Neuronal stem cell (in vitro differentiated cells): ENCODE data around the gene CUL1.

Experiments
- DNase-seq: peaks from one replicate; pipeline ENCODE4 v3.0.0-alpha.2; 2013; ENCODE audit warnings: low spot score
- H2AFZ ChIP-seq: one replicate; pipeline ENCODE4 v1.6.1; 2013; ENCODE audit warnings: mild to moderate bottlenecking, low read length, inconsistent platforms
- H2AK5ac ChIP-seq: 2 replicates; pipeline ENCODE4 v1.6.1; 2013; ENCODE audit warnings: low read depth, mild to moderate bottlenecking, inconsistent platforms, low read length, moderate library complexity, mixed read lengths
- H2BK120ac ChIP-seq: 2 replicates; pipeline ENCODE4 v1.6.1; 2013; ENCODE audit warnings: low read depth, mild to moderate bottlenecking, inconsistent platforms, low read length, moderate library complexity, mixed read lengths
- H2BK12ac ChIP-seq: one replicate; pipeline ENCODE4 v1.6.1; 2013; ENCODE audit warnings: low read length, inconsistent platforms
- H2BK15ac ChIP-seq: 2 replicates; pipeline ENCODE4 v1.6.1; 2013; ENCODE audit warnings: mild to moderate bottlenecking, low read length, inconsistent platforms, mixed read lengths
- H2BK5ac ChIP-seq: one replicate; pipeline ENCODE4 v1.6.1; 2013; ENCODE audit warnings: inconsistent platforms, mild to moderate bottlenecking, low read length, moderate library complexity
- H3K14ac ChIP-seq: one replicate; pipeline ENCODE4 v1.6.1; 2013; ENCODE audit warnings: low read length, inconsistent platforms
- H3K18ac ChIP-seq: 2 replicates; pipeline ENCODE4 v1.6.1; 2013; ENCODE audit warnings: low read length, inconsistent platforms
- H3K23ac ChIP-seq: 2 replicates; pipeline ENCODE4 v1.6.1; 2013; ENCODE audit warnings: low read depth, mild to moderate bottlenecking, mixed read lengths, low read length, inconsistent platforms; ENCODE audit not compliant: poor library complexity
- H3K27ac ChIP-seq: replicated peaks from 3 replicates; pipeline ENCODE4 v1.5.1; 2013; ENCODE audit warnings: low read length, inconsistent platforms
- H3K27me3 ChIP-seq, 3 experiments: 2 replicates each; pipeline ENCODE4 v1.6.1; 2013; ENCODE audit warnings: low read length in 3 of 3, mild to moderate bottlenecking in 2 of 3, inconsistent platforms in 1 of 3, low read depth in 1 of 3, mixed read lengths in 1 of 3, moderate library complexity in 1 of 3; ENCODE audit not compliant: control insufficient read depth in 3 of 3, insufficient read depth in 3 of 3
- H3K36me3 ChIP-seq, 2 donors: replicated peaks in 1 of 2; 2 replicates each; pipeline ENCODE4 v1.6.1; 2013; ENCODE audit warnings: low read length in 2 of 2; ENCODE audit not compliant: control insufficient read depth in 2 of 2, insufficient read depth in 2 of 2
- H3K4ac ChIP-seq: 2 replicates; pipeline ENCODE4 v1.6.1; 2013; ENCODE audit warnings: inconsistent platforms, mild to moderate bottlenecking, low read length, moderate library complexity
- H3K4me1 ChIP-seq, 2 donors: 1 replicate in 1 of 2; 2 replicates in 1 of 2; pipeline ENCODE4 v1.6.1; 2013; ENCODE audit warnings: low read length in 2 of 2, low read depth in 1 of 2; ENCODE audit not compliant: control insufficient read depth in 2 of 2, insufficient read depth in 1 of 2
- H3K4me2 ChIP-seq: one replicate; pipeline ENCODE4 v1.6.1; 2013; ENCODE audit warnings: mild to moderate bottlenecking, low read length, inconsistent platforms; ENCODE audit not compliant: insufficient read depth, poor library complexity, severe bottlenecking
- H3K4me3 ChIP-seq, 2 donors: 2 replicates each; pipeline ENCODE4 v1.5.1; 2013; ENCODE audit warnings: low read length in 2 of 2, mild to moderate bottlenecking in 2 of 2, inconsistent platforms in 1 of 2, moderate library complexity in 1 of 2
- H3K79me1 ChIP-seq: one replicate; pipeline ENCODE4 v1.6.1; 2013; ENCODE audit warnings: low read depth, mild to moderate bottlenecking, inconsistent platforms, low read length, moderate library complexity
- H3K9ac ChIP-seq: one replicate; pipeline ENCODE4 v1.6.1; 2013; ENCODE audit warnings: mild to moderate bottlenecking, low read depth, low read length, inconsistent platforms; ENCODE audit not compliant: poor library complexity
- H3K9me3 ChIP-seq, 2 donors: replicated peaks in 1 of 2; 2 replicates each; pipeline versions ENCODE3 to v1.6.1; 2013; ENCODE audit warnings: low read length in 2 of 2, mild to moderate bottlenecking in 2 of 2, inconsistent platforms in 1 of 2, low read depth in 1 of 2, mixed read lengths in 1 of 2, moderate library complexity in 1 of 2; ENCODE audit not compliant: control insufficient read depth in 2 of 2, insufficient read depth in 1 of 2
- H4K8ac ChIP-seq: one replicate; pipeline ENCODE4 v1.6.1; 2013; ENCODE audit warnings: low read depth, mild to moderate bottlenecking, inconsistent platforms, low read length, moderate library complexity
- H4K91ac ChIP-seq: one replicate; pipeline ENCODE4 v1.6.1; 2013; ENCODE audit warnings: low read length, low read depth, mild to moderate bottlenecking, inconsistent platforms; ENCODE audit not compliant: poor library complexity
- WGBS, 2 donors: extraction: QIAGEN DNeasy Blood & Tissue Kit; methylation state at CpG; one replicate each; pipeline ENCODE4 v1.1.7; 2013; ENCODE audit warnings: missing lambda C conversion rate in 2 of 2, mixed read lengths in 1 of 2; ENCODE audit not compliant: insufficient read length in 2 of 2, insufficient replicate concordance in 1 of 2; ENCODE audit errors: extremely low coverage in 2 of 2; 5-methylcytosine and 5-hydroxymethylcytosine counted together

Gene CUL1

DNA sequence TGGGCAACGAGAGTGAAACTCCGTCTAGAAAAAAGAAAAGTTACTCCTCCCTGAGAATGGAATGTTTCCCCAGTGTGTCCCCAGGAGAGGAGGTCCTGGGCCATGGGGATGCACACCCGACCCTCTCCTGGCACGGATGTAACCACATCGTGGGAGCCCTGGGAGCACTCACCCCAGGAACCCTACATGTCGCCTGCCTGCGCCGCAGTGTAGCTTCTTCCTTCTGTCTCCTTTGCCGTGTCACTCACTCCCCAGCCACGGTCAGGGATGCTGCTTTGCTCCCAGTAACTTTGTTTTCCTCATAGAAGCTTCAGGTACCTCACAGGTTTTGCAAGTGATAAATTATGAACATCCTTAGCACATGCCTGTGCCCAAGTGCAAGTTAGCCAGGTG lies 103.4 kb downstream of the CUL1 start:
- Histone ChIP-seq H2AK5ac (no peak overlapping the region), H4K91ac (no peak overlapping the region), H3K4me1 (no peaks in the 10 kb centered on the region), H3K4me2 (no peak overlapping the region), H3K27me3 (no peaks in the 10 kb centered on the region), H2BK5ac (no peak overlapping the region), H4K8ac (no peak overlapping the region), H3K23ac (no peak overlapping the region), H3K4ac (no peak overlapping the region), H2BK120ac (no peak overlapping the region), H2BK15ac (no peak overlapping the region), H2AFZ (no peak overlapping the region), H3K18ac (no peak overlapping the region), H3K9me3 (peaks cover 5 to 12% of the 10 kb centered on the region in 2 donors), H3K36me3 (peaks cover 47 to 95% of the 10 kb centered on the region in 2 donors), H2BK12ac (no peak overlapping the region), H3K14ac (no peak overlapping the region), H3K27ac (no peak overlapping the region), H3K9ac (no peak overlapping the region), H3K79me1 (peaks cover 1% of the 10 kb centered on the region), H3K4me3 (no peak overlapping the region)
- WGBS, 2 donors = no CpG with 5 or more reads among the region's 10 CpGs
- DNase-seq = no peak

DNA sequence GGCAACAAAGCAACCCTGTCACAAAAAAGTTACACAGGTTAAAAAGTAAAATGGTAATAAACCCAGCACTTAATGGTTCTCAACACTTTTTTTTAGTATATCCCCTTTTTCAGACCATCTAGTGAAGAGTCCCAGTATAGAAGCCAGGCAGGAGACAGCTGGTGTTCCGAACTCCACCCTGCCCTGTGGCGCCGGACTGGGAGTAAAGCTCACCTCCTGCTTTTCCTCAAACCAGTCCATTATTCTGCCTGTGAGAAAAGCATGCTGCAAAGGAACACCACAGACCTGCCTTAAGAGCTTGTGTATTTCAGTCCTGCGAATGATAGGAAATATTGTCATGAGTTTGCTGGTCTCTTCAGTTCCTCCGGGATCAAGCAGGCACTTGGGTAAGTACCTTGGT lies 104.4 kb downstream of the CUL1 start:
- no peak overlapping the region for H3K4me2 ChIP-seq
- H3K23ac ChIP-seq = no peak overlapping the region
- no CpG with 5 or more reads among the region's 5 CpGs for WGBS, 2 donors
- no peak overlapping the region for H4K8ac ChIP-seq
- no peak overlapping the region for H3K4ac ChIP-seq
- no peak overlapping the region for H3K27ac ChIP-seq
- H3K4me3 ChIP-seq = no peak overlapping the region
- H3K9me3 ChIP-seq = peaks cover 5 to 11% of the 10 kb centered on the region in 2 donors
- no peak overlapping the region for H2BK15ac ChIP-seq
- no peaks in the 10 kb centered on the region for H3K27me3 ChIP-seq
- H3K4me1 ChIP-seq = no peaks in the 10 kb centered on the region
- H2AK5ac ChIP-seq = no peak overlapping the region
- H3K79me1 ChIP-seq = peaks cover 1% of the 10 kb centered on the region
- peak overlapping the region; percentile 56 for H3K14ac ChIP-seq
- no peak overlapping the region for H2BK120ac ChIP-seq
- H2AFZ ChIP-seq = no peak overlapping the region
- no peak for DNase-seq
- H4K91ac ChIP-seq = no peak overlapping the region
- H2BK5ac ChIP-seq = no peak overlapping the region
- H3K9ac ChIP-seq = peak overlapping the region; percentile 9
- no peak overlapping the region for H3K18ac ChIP-seq
- H3K36me3 ChIP-seq = peaks cover 51 to 95% of the 10 kb centered on the region in 2 donors
- no peak overlapping the region for H2BK12ac ChIP-seq

DNA sequence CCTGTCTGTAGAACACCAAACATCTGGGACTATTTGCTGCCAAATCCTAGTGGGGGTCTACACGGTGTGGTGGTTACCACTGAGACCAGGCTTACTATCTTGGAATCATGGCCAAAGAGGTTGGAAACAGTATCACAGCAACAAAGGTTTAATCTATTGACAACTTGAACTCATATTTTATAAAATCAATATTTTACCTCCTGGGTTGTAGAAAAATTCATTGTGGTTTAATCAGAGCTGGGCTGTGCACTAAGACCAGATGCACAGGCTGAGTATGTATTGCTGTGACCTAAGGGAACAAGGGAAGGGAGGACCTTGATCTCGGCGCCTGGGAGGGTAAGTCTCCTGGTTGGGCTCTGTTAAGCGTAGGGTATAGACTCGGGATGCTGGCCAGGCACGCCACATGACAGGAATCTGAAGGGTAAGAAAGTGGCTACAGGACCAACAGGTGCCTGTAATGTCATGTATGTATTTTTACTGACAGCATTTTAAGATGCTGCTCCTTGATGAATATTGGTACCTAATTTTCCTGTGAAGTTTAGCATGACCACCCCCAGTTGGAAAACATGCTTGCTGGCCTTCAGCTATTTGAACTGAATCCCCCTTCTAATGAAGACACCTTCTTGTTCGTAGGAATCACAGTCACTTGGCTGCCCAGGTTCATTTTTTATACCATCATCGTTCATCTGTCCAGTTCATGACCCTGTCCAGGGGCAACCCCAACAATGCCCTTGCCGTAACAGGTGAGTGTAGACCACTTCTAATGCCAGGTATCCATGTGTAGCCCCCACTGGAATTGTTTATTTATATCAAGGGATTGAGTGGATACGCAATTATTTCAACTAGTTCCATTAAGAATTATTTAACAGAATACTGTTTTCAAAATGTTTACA lies 105.9 kb downstream of the CUL1 start:
- Histone ChIP-seq H3K14ac (no peak overlapping the region), H2AK5ac (no peak overlapping the region), H3K79me1 (peaks cover 1% of the 10 kb centered on the region), H4K8ac (no peak overlapping the region), H3K27ac (no peak overlapping the region), H3K4me3 (no peak overlapping the region), H3K23ac (no peak overlapping the region), H3K9ac (no peak overlapping the region), H2BK15ac (no peak overlapping the region), H3K9me3 (peaks cover 0 to 2% of the 10 kb centered on the region in 2 donors), H3K36me3 (peaks cover 48 to 95% of the 10 kb centered on the region in 2 donors), H3K18ac (no peak overlapping the region), H4K91ac (no peak overlapping the region), H3K4me2 (no peak overlapping the region), H3K4me1 (no peaks in the 10 kb centered on the region), H2BK12ac (no peak overlapping the region), H2AFZ (no peak overlapping the region), H3K27me3 (no peaks in the 10 kb centered on the region), H2BK5ac (no peak overlapping the region), H3K4ac (no peak overlapping the region), H2BK120ac (no peak overlapping the region)
- no peak for DNase-seq
- WGBS, 2 donors = no CpG with 5 or more reads among the region's 10 CpGs

DNA sequence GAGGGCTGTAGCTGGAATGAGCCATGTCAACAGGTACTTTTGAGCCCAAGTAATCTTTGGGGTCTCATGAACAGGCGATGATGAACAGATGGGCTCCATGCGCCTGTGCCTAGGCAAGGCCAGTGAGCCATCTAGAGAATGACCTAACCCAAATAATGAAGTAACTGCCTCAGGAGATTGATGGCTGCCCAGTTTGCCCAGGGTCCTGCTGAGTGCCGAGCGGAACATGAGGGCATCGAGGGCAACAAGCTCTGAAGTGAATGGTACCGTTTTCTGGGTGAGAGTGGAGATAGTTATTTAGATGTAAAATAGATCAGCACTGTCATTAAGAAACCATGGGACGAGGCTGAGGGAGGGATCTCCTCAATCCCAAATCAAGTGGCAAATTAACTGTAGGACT lies 107.5 kb downstream of the CUL1 start:
- Histone ChIP-seq H2BK5ac (no peak overlapping the region), H3K14ac (no peak overlapping the region), H4K8ac (no peak overlapping the region), H2AK5ac (no peak overlapping the region), H3K27me3 (no peaks in the 10 kb centered on the region), H3K4me3 (no peak overlapping the region), H4K91ac (no peak overlapping the region), H2BK12ac (no peak overlapping the region), H3K9me3 (peaks cover 0 to 2% of the 10 kb centered on the region in 2 donors), H3K23ac (no peak overlapping the region), H2AFZ (no peak overlapping the region), H3K27ac (no peak overlapping the region), H3K18ac (no peak overlapping the region), H3K79me1 (peaks cover 1% of the 10 kb centered on the region), H3K9ac (no peak overlapping the region), H3K4ac (no peak overlapping the region), H2BK120ac (no peak overlapping the region), H2BK15ac (no peak overlapping the region), H3K4me2 (no peak overlapping the region), H3K36me3 (peaks cover 44 to 95% of the 10 kb centered on the region in 2 donors), H3K4me1 (peaks cover 0 to 5% of the 10 kb centered on the region in 2 donors)
- no peak for DNase-seq
- no CpG with 5 or more reads among the region's 7 CpGs for WGBS, 2 donors
